HG02885 (cell line): ENCODE results near the gene LRRK1.
A peak's percentile ranks its signal among the peaks of the same experiment; 100 is the strongest.

Experiments used
- ATAC-seq: cut with Tn5 transposase; IDR thresholded peaks from one replicate; pipeline ENCODE4 v1.9.1; 2021; ENCODE audit warnings: mild to moderate bottlenecking; ENCODE audit not compliant: unreplicated experiment, poor library complexity

The LRRK1 gene

GRCh38 chr15:101033801-101034200 lies 114.6 kb downstream of the LRRK1 start:
- ATAC-seq, result no peak

- peak; percentile 55 for ATAC-seq
Observed at GRCh38 chr15:101035611-101036010, 116.5 kb downstream of the LRRK1 start.

GRCh38 chr15:101036189-101036588 lies 117.0 kb downstream of the LRRK1 start:
- ATAC-seq, result no peak

GRCh38 chr15:101037090-101037830 lies 118.1 kb downstream of the LRRK1 start:
- no peak for ATAC-seq

DNA sequence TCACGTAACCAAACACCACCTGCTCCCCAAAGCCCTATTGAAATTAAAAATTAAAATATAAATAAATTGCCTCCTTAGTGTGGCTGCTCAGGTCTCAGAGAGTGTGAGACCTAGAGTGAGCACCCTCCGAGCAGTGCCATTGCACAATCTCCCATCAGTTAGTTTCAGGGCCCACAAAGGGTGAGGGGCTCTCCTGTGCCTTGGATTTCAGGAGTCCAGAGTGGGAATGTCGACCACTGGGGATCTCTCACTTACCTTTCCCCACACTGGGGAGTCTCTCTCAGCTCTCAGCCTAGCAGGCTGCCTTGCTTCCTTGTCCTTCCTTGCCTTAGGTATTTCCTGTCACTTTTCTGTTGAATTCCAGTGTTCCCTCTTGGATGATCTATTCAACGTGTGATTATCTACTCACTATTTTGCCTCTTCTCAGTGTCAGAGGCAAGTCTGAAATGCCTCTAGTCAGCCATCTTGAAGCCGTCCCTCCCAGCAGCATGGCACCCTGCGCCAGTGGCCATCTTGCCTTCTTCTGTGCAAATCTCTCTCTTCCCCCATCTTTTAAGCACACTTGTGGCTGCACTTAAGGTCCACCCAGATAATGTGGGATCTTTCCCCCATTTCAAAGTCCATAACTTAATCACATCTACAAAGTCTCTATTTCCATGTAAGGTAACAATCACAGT lies 119.3 kb downstream of the LRRK1 start:
- ATAC-seq, result no peak

DNA sequence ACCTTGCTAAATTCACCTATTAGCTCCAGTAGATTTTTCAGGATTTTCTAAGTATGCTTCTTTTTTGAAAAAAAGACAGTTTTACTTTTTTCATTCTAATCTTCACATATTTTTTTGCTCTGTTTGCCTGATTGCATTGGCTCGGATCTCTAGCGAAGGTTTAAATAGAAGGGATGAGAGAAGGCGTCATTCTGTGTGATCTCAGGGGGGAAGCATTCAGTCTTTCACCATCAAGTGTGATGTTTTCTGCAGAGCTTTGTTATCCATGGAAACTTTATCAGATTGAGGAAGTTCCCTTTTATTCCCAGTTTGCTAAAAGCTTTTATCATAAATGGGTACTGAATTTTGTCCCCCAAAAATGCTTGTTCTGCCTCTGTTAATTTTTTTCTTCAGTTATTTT lies 120.3 kb downstream of the LRRK1 start:
- no peak for ATAC-seq

DNA sequence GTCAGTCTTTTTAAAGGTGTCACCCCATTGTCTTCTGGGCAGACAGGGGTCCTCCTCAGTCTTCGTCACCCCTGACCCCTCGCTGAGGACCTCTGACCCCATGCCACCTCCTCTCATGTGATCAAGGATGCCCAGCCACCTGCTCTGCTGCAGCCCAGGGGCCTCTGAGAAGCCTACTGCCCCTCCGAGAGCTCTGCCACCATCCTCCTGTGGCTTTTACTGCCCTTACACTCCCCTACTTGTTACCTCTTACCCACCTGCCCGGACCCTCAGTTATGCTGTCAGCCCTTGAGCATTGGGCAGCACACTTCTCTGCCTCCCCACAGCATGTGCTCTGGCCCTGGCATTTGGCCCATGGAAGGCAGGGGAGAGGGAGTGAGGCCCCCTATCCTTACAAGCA lies 123.2 kb downstream of the LRRK1 start:
- ATAC-seq, result no peak

GRCh38 chr15:101043011-101043410 lies 123.9 kb downstream of the LRRK1 start:
- ATAC-seq, result no peak

GRCh38 chr15:101043911-101044624 lies 124.9 kb downstream of the LRRK1 start:
- no peak for ATAC-seq

- ATAC-seq, result no peak
Observed at GRCh38 chr15:101044625-101045235, 125.6 kb downstream of the LRRK1 start.

- no peak for ATAC-seq
Observed at GRCh38 chr15:101045236-101045646, 126.1 kb downstream of the LRRK1 start.

GRCh38 chr15:101045835-101046691 lies 126.9 kb downstream of the LRRK1 start:
- no peak for ATAC-seq

GRCh38 chr15:101046826-101047225 lies 127.7 kb downstream of the LRRK1 start:
- peak; percentile 48 for ATAC-seq

- ATAC-seq, result no peak
Observed at GRCh38 chr15:101047301-101047781, 128.2 kb downstream of the LRRK1 start.

GRCh38 chr15:101048176-101048575 lies 129.0 kb downstream of the LRRK1 start:
- no peak for ATAC-seq

DNA sequence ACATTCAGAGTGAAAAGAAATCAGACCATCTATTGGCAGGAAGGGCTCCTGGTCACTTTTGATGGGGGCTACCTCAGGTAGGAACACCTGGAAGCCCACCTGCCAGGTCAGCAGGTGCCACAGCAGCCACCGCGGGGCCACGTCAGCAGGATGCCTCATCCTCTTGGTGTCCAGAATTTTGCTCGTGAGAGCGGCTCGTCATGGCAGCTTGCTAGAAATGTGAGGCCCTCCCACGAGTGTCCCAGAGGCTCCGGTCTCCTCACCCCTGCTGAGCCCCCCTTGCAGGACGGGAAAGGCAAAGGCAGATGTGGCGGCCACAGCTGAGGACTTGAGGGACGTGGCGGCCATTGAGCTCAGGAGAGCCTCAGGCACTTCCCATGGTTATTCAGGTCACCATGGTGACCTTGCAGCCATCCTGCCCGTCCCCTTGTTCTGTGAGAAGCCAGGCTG lies 129.4 kb downstream of the LRRK1 start:
- ATAC-seq, result no peak

DNA sequence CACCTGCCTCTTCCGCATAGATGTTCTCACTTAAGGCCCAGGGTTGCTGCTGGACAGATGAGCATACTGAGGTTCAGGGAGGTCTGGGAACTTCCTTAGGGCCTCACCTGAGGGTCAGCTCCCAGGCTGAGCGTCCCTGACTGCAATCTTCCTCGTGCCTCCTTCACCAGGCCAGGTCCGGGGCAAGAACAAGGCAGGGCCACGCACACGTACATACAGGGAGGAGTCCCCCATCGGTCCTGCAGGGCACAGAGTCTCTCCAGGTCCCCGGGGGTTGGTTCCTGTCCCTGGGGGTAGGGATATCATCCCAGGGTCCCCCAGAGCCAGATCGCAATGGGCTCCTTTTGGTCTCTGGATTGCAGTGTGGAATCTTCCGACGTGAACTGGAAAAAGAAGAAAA lies 130.1 kb downstream of the LRRK1 start:
- no peak for ATAC-seq

DNA sequence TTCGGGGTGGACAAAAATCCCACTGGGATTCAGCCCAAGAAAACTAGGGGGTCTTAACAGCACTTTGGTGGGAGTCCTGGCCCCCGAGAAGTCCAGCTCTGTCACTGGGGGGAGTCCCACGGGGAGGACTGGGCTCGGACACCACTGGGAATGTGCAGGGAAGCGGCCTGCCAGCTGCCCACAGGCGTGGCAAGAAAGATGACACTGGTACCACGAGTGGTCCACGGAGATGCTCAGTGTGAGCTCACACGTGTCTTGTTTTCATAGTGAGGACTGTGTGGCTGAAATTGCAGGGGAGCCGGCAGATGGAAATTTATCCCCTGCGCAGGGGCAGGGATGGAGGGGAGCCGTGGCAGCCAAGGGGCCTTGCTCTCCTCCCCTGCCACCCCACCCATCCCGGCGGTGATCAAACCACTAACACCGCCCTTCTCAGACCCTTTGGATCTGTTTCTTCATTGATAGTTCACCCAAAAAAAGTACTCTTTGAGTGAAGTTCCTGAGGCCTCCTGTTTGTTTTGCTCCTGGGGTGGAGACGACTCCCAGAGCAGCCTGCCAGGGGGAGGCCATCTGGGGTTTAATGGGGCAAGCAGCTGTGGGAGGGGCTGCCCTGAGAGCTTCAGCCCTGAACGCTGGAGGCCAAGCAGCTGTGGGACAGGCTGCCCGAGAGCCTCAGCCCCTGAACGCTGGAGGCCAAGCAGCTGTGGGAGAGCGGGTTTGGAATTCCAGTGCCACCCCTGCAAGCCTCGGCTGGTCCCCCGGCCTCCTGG lies 130.9 kb downstream of the LRRK1 start:
- no peak for ATAC-seq
